ENCODE measurements around the gene CCND2.

The CCND2 gene

DNA sequence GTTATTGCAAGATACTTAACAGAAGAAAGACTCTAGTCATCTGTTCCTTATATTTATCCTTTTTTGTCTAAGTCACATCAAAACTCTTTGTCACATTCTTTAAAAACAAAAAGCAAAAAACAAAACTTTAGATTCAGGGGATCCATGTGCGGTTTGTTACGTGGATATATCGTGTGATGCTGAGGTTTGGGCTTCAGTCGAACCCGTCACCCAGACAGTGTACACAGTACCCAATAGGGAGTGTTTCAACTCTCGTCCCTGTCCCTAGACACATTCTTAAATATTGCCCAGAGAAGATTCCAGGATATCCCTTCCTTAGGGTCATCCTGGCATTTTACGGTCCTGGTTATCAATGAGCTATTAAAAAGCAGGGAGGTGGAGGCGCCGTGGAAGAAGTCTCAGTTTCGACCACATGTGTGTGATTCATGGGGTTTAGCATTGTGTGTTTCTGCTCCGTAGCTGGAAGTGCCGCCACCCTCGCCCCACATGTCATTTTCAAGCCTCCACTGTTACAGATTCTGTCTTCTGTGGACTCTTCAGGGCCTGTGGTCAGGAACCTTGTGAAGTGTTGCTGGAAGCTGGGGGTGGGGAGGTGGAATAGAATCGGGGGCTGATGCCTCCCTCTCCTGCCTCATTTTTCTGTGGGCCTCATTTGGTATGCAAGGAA is 19.9 kb downstream of the CCND2 start:
- TF ChIP-seq, protein P1, sequence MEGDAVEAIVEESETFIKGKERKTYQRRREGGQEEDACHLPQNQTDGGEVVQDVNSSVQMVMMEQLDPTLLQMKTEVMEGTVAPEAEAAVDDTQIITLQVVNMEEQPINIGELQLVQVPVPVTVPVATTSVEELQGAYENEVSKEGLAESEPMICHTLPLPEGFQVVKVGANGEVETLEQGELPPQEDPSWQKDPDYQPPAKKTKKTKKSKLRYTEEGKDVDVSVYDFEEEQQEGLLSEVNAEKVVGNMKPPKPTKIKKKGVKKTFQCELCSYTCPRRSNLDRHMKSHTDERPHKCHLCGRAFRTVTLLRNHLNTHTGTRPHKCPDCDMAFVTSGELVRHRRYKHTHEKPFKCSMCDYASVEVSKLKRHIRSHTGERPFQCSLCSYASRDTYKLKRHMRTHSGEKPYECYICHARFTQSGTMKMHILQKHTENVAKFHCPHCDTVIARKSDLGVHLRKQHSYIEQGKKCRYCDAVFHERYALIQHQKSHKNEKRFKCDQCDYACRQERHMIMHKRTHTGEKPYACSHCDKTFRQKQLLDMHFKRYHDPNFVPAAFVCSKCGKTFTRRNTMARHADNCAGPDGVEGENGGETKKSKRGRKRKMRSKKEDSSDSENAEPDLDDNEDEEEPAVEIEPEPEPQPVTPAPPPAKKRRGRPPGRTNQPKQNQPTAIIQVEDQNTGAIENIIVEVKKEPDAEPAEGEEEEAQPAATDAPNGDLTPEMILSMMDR (IDR thresholded peaks at IDR 0.05; ENCODE audit: low read depth, low read length): no peak
- TF ChIP-seq, protein P2, sequence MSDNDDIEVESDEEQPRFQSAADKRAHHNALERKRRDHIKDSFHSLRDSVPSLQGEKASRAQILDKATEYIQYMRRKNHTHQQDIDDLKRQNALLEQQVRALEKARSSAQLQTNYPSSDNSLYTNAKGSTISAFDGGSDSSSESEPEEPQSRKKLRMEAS (IDR thresholded peaks at IDR 0.05; ENCODE audit: low read depth, low read length): no peak
- TF ChIP-seq MYC (IDR thresholded peaks at IDR 0.05; ENCODE audit: low read depth, low read length) (no peak), POLR2A (IDR thresholded peaks at IDR 0.05; ENCODE audit: extremely low read depth, insufficient read length) (no peak)

DNA sequence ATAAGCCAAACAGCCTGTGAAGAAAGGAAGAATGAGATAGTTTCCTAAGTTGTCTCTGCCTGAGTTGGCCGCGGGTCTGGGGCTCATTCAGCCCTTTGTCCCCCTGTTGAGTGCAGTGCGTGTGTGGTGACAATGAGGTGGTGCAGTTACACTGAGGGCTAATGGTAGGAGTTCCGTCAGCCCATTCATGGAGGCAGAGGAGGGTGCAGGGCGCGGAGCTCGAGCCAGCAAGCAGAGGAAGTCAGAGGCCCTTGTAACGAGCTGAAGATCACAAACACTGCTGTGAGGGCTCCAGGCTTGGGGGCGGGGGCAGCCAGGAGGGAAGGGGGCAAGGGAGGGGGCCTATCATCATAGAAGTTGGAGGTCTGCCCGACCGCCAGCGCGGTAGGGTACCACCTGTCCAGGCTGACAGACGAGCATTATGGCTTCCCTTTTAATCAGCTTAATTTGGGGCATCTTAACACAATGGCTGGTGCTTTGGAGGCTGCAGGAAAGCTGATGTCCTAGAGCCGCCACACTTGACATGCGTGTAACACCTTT is 20.5 kb downstream of the CCND2 start:
- DNase-seq (ENCODE audit: low read depth): no peak

More for the DNA sequence above, 19.9 kb downstream of the CCND2 start:
- no peak overlapping the region for H3K4me3 ChIP-seq (ENCODE audit: low read depth, low read length)
- DNase-seq (ENCODE audit: low read depth): no peak

DNA sequence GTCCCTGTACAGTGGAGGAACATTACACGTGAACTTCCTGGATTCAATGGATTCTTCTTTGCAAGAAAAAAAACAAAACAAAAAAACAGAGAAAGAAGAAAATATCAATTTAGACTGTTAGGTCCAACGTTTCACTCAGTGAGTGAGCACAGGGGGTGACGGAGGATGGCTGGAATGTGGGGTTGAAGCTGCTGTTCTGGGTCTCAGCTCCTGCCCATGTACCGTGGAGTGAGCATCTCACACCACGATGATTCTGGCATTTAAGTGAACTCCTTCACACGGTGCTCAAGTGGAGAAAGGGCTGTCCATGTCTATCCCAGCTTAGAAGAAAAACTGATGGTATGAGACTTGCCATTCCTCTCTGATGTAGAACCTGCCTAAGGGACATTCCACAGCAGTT is 23.2 kb downstream of the CCND2 start:
- TF ChIP-seq MYC (IDR thresholded peaks at IDR 0.05; ENCODE audit: low read depth, low read length) (no peak), POLR2A (IDR thresholded peaks at IDR 0.05; ENCODE audit: extremely low read depth, insufficient read length) (no peak)
- TF ChIP-seq, protein P2 (IDR thresholded peaks at IDR 0.05; ENCODE audit: low read depth, low read length): no peak
- TF ChIP-seq, protein P1 (IDR thresholded peaks at IDR 0.05; ENCODE audit: low read depth, low read length): no peak
- no peak overlapping the region for H3K4me3 ChIP-seq (ENCODE audit: low read depth, low read length)
- DNase-seq (ENCODE audit: low read depth): no peak

More for the DNA sequence above, 20.5 kb downstream of the CCND2 start:
- TF ChIP-seq POLR2A (IDR thresholded peaks at IDR 0.05; ENCODE audit: extremely low read depth, insufficient read length) (no peak), MYC (IDR thresholded peaks at IDR 0.05; ENCODE audit: low read depth, low read length) (no peak)
- TF ChIP-seq, protein P2 (IDR thresholded peaks at IDR 0.05; ENCODE audit: low read depth, low read length): no peak
- TF ChIP-seq, protein P1 (IDR thresholded peaks at IDR 0.05; ENCODE audit: low read depth, low read length): no peak
- no peak overlapping the region for H3K4me3 ChIP-seq (ENCODE audit: low read depth, low read length)

DNA sequence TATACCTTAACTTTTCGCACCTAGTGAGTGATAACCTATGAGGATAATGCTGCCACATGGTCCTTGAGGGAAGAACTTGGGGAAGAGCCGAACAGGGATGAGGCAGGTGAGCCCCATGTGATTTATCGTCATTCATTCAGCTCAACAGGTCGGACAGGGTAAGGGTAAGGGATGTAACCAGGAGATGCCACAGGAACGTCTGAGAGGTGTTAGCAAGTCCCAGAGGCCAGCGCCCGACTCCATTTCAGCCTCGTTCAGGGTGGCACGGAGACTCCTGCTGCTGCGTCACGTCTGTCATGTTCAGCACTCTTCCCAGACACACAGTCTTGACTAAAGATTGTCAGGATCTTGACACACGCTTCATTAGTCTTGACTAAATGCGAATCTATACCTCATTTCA is 24.1 kb downstream of the CCND2 start:
- TF ChIP-seq, protein P1 (IDR thresholded peaks at IDR 0.05; ENCODE audit: low read depth, low read length): no peak
- TF ChIP-seq MYC (IDR thresholded peaks at IDR 0.05; ENCODE audit: low read depth, low read length): no peak
- TF ChIP-seq, protein P2 (IDR thresholded peaks at IDR 0.05; ENCODE audit: low read depth, low read length): no peak
- no peak for TF ChIP-seq POLR2A (IDR thresholded peaks at IDR 0.05; ENCODE audit: extremely low read depth, insufficient read length)
- no peak overlapping the region for H3K4me3 ChIP-seq (ENCODE audit: low read depth, low read length)
- DNase-seq (ENCODE audit: low read depth): no peak

DNA sequence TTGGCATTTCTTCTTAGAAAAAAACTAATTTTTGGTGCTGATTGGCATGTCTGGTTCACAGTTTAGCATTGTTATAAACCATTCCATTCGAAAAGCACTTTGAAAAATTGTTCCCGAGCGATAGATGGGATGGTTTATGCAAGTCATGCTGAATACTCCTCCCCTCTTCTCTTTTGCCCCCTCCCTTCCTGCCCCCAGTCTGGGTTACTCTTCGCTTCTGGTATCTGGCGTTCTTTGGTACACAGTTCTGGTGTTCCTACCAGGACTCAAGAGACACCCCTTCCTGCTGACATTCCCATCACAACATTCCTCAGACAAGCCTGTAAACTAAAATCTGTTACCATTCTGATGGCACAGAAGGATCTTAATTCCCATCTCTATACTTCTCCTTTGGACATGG is 27.3 kb downstream of the CCND2 start:
- TF ChIP-seq, protein P1 (IDR thresholded peaks at IDR 0.05; ENCODE audit: low read depth, low read length): no peak
- no peak overlapping the region for H3K4me3 ChIP-seq (ENCODE audit: low read depth, low read length)
- DNase-seq (ENCODE audit: low read depth): no peak
